Measurements from ENCODE around the gene LRRC27. TPM values are rescaled to one million over a fixed set of nuclear protein-coding genes. Genes with fewer than 3 reads are reported as not detected.

LRRC27 gene
- polyA plus RNA-seq, 3 donors: 3.6 to 12.8 (median 3.6) TPM

DNA sequence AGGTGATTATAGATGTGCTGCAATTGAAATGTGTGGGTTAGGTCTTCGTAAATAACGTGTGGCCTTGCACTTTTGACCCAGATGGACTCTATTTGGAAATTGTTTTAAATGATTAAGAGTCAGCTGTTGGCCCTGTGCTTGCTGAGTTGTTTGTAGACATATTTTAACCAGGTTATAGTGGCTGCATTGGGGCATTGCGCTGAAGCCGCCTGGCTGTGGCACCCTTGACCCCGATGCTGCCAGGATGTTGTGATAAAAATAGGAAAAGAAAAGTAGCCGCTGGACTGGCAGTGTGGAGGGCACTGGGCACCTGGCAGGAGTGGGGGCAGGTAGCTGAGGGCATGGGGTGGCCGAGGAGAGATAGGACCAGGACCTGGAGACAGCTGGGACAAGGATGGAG lies 13.4 kb downstream of the LRRC27 start:
- Histone ChIP-seq H3K27ac (ENCODE audit: low read depth in 1 of 2, low read length in 2 of 2) (no peak overlapping the region), H2AFZ (ENCODE audit: insufficient read depth, low read depth, low read length, poor library complexity, severe bottlenecking) (no peak overlapping the region), H3K4me2 (replicated peaks; ENCODE audit: extremely low read depth, low read length, poor library complexity, severe bottlenecking) (no peak overlapping the region), H3K4me1 (ENCODE audit: control insufficient read depth in 1 of 2, insufficient read depth in 2 of 2, low read length in 2 of 2) (no peaks in the 10 kb centered on the region), H3K36me3 (replicated peaks in 1 of 2; ENCODE audit: control insufficient read depth in 1 of 2, insufficient read depth in 2 of 2, low read length in 2 of 2) (peaks cover 15 to 65% of the 10 kb centered on the region in 2 donors), H3K9ac (ENCODE audit: insufficient read depth, low read length, poor library complexity, severe bottlenecking) (no peak overlapping the region), H3K27me3 (ENCODE audit: control insufficient read depth in 2 of 2, insufficient read depth in 2 of 2, low read length in 2 of 2) (no peaks in the 10 kb centered on the region), H3K79me2 (ENCODE audit: insufficient read depth, low read length) (no peaks in the 10 kb centered on the region), H3K4me3 (replicated peaks in 1 of 3; ENCODE audit: low read depth in 2 of 3, low read length in 3 of 3) (no peak overlapping the region), H4K20me1 (ENCODE audit: insufficient read depth, low read length) (no peaks in the 10 kb centered on the region), H3K9me3 (replicated peaks in 1 of 2; ENCODE audit: control insufficient read depth in 1 of 2, insufficient read depth in 1 of 2, low read length in 2 of 2) (no peaks in the 10 kb centered on the region)
- intact Hi-C loops (cut with micrococcal nuclease): no loop called here
- Mint-ChIP-seq H3K27ac (no peak overlapping the region), H3K36me3 (peaks cover 62 to 66% of the 10 kb centered on the region in 2 donors), H3K4me1 (no peaks in the 10 kb centered on the region), H3K4me3 (no peak overlapping the region), H3K9me3 (peaks cover 0 to 4% (median 0%) of the 10 kb centered on the region in 7 donors), H3K27me3 (ENCODE audit: low read depth in 3 of 3) (peaks cover 0 to 2% (median 0%) of the 10 kb centered on the region in 3 donors)
- WGBS (ENCODE audit: insufficient coverage): 96% methylated on average over 7 of the region's 7 CpGs
- TF ChIP-seq, protein P1, sequence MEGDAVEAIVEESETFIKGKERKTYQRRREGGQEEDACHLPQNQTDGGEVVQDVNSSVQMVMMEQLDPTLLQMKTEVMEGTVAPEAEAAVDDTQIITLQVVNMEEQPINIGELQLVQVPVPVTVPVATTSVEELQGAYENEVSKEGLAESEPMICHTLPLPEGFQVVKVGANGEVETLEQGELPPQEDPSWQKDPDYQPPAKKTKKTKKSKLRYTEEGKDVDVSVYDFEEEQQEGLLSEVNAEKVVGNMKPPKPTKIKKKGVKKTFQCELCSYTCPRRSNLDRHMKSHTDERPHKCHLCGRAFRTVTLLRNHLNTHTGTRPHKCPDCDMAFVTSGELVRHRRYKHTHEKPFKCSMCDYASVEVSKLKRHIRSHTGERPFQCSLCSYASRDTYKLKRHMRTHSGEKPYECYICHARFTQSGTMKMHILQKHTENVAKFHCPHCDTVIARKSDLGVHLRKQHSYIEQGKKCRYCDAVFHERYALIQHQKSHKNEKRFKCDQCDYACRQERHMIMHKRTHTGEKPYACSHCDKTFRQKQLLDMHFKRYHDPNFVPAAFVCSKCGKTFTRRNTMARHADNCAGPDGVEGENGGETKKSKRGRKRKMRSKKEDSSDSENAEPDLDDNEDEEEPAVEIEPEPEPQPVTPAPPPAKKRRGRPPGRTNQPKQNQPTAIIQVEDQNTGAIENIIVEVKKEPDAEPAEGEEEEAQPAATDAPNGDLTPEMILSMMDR (IDR thresholded peaks at IDR 0.05): no peak
- no peak for DNase-seq

DNA sequence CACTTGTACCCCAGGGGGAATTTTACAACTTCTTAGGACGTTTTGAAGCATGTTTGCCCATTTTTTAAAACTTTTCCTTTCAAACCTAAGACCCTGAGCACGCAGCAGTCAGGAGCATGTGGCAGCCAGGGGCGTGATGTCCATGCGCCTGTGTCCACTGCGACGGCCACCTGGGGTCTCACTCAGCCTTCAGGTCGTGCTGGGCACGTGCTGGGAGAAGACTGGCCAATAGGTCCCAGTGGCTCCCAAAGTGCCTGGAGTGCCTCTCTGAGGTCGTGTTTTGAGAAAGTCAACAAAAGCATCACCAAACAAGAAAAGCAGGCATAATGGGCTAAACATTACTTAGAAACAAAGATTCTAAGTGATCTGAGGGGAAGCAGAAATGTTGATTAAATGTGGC lies 14.8 kb downstream of the LRRC27 start:
- H3K27ac Mint-ChIP-seq: no peak overlapping the region
- intact Hi-C loops (cut with micrococcal nuclease): no loop called here
- no peaks in the 10 kb centered on the region for H3K9me3 ChIP-seq (replicated peaks in 1 of 2; ENCODE audit: control insufficient read depth in 1 of 2, insufficient read depth in 1 of 2, low read length in 2 of 2)

More for the DNA sequence above, 14.8 kb downstream of the LRRC27 start:
- Mint-ChIP-seq H3K27me3 (ENCODE audit: low read depth in 3 of 3) (peaks cover 0 to 2% (median 2%) of the 10 kb centered on the region in 3 donors), H3K4me3 (no peak overlapping the region), H3K4me1 (no peaks in the 10 kb centered on the region), H3K36me3 (peaks cover 65 to 70% of the 10 kb centered on the region in 2 donors), H3K9me3 (peaks cover 0 to 4% (median 0%) of the 10 kb centered on the region in 7 donors)
- no peak overlapping the region for H3K9ac ChIP-seq (ENCODE audit: insufficient read depth, low read length, poor library complexity, severe bottlenecking)
- no peak overlapping the region for H2AFZ ChIP-seq (ENCODE audit: insufficient read depth, low read depth, low read length, poor library complexity, severe bottlenecking)
- H3K4me1 ChIP-seq (ENCODE audit: control insufficient read depth in 1 of 2, insufficient read depth in 2 of 2, low read length in 2 of 2): no peaks in the 10 kb centered on the region
- no peaks in the 10 kb centered on the region for H3K79me2 ChIP-seq (ENCODE audit: insufficient read depth, low read length)
- TF ChIP-seq, protein P1 (IDR thresholded peaks at IDR 0.05): no peak
- H4K20me1 ChIP-seq (ENCODE audit: insufficient read depth, low read length): no peaks in the 10 kb centered on the region
- DNase-seq: no peak
- peaks cover 15 to 73% of the 10 kb centered on the region in 2 donors for H3K36me3 ChIP-seq (replicated peaks in 1 of 2; ENCODE audit: control insufficient read depth in 1 of 2, insufficient read depth in 2 of 2, low read length in 2 of 2)
- no peak overlapping the region for H3K27ac ChIP-seq (ENCODE audit: low read depth in 1 of 2, low read length in 2 of 2)
- H3K4me2 ChIP-seq (replicated peaks; ENCODE audit: extremely low read depth, low read length, poor library complexity, severe bottlenecking): no peak overlapping the region
- H3K4me3 ChIP-seq (replicated peaks in 1 of 3; ENCODE audit: low read depth in 2 of 3, low read length in 3 of 3): no peak overlapping the region
- WGBS (ENCODE audit: insufficient coverage): 98% methylated on average over 8 of the region's 9 CpGs
- H3K27me3 ChIP-seq (ENCODE audit: control insufficient read depth in 2 of 2, insufficient read depth in 2 of 2, low read length in 2 of 2): no peaks in the 10 kb centered on the region
